DMS79 treated with DMSO at 0.1 percent for 48 hours (cell line): Measurements from ENCODE around the gene PCAT7.
"Not testable (repeated sequence)": the region's sequence is repeated elsewhere in the genome, so short reads cannot be mapped to it uniquely, and the experiment has no call there.

Experiments used
- DNase-seq: peaks from one replicate; lab custom pipeline; 2025; lab: John Stamatoyannopoulos, UW

Gene PCAT7

DNA sequence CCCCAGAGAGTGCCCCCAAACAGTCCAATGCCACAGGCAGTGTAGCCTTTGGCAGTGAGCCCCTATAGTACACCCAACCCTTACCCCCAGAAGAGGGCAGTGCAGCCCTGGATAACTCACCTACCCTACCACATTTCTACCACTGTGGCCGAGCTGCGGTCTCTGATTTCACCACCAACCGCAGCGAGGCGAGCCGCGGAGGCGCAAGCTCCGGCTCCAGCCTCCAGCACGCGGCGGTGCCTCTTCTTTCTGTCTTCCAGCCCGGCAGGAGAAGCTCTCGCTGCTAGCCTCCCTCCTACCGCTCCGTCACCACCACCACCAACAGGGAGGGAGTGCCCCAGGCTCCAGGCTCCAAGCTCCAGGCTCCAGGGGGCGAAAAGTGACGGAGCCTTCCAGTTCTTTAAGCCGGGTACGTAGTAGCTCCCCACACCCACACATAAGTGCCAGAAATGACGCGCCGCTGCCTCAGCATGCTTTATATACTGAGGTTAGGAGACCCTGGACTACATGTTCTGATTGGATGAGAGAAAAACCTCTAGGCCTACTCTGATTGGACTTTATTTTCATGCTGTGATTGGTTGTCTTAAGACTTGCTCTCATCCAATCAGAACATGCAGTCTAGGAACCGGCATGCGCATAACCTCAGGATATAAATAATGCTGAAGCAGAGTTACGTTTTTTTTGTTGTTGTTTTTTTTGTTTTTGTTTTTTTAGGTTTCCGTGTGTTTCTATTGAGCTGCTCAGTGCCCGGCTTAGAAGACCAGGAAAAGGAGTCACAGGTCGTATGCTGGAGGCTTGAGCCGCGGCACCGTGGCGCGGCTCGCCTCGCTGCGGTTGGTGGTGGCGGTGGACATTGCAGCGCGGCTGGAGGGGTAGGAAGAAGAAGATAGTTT is at the start of gene PCAT7:
TSS of gene PCAT7 (plus strand) at position 645 of the 893 bp plus-strand sequence.
- DNase-seq: no peak

DNA sequence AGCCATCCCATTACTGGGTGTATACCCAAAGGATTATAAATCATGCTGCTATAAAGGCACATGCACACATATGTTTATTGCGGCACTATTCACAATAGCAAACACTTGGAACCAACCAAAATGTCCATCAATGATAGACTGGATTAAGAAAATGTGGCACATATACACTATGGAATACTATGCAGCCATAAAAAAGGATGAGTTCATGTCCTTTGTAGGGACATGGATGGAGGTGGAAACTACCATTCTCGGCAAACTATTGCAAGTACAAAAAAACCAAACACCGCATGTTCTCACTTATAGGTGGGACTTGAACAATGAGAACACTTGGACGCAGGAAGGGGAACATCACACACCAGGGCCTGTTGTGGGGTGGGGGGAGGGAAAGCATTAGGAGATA is 48.5 kb upstream of the PCAT7 start:
- not testable (repeated sequence) for DNase-seq

DNA sequence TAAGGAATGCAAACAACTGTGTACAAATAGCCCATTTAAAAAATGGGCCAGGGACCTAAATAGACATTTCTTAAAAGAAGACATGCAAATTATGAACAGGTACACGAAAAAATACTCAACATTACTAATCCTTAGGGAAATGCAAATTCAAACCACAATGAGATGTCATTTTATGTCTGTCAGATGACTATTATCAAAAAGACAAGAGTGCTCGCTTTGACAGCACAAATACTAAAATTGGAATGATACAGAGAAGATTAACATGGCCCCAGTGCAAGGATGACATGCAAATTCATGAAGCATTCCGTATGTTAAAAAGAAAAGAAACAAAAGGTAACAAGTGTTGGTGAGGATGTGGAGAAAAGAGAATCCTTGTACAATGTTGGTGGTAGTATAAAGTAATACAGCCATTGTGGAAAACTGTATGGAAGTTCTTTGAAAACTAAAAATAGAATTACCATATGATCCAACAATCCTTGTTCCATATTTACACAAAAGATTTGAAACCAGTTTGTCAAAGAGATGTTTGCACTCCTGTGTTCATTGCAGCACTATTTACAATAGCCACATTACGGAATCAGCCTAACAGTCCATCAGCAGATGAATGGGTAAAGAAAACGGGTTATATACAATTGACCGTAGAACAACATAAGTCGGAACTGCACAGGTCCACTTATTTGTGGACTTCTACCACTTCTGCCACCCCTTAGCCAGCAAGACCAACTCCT is 47.2 kb upstream of the PCAT7 start:
- DNase-seq: no peak

DNA sequence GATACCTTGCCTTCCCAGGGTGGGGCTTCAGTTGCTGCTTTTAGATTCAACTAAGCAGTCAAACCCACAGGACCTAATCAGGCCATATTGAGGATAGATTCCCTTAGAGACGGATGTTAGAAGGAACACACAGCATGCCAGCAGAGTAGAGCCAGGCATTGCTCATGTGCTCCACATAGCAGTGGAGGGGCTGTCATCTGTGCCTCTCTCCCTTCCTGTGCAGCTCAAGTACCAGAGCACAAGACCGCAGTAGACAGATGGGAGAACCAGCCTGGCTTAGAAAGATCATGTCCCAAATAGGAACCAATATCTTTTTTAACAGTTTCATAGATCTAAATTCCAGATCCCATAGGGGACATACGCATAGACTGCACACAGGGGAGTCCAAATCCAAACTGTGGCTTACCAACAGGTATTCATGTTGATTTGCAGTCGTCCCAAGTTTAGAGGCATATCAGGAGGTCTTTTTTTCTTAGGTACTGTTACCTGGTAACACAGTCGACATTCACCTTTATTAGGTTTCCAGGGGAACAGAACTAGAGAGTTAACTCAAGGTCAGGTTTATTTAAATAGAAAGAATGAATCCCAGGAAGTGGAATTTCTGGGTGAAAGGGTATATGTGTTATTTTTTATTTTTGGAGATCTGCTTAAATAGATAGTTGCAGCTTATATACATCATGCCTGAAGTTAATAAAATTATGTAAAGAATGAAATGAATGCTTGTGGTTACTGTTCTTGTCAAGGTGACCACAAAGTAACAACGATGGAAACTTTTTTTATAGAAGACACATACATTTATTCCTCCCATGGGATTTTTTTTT is 43.5 kb upstream of the PCAT7 start:
- DNase-seq: no peak

DNA sequence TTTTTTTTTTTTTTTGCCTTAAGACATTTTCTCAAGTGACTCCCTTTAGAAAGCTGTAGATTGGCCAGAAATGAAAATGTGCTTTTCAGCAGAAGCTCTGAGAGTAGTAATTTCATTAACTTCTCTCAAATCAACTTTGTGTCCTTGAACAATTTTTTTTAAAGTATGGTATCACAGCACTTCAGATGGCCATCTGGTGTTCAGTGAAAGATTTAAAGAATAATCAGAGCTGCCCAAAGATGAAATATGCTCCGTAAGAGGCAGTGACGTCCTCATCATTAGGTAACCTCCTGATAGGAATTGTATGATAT is 43.0 kb upstream of the PCAT7 start:
- no peak for DNase-seq

DNA sequence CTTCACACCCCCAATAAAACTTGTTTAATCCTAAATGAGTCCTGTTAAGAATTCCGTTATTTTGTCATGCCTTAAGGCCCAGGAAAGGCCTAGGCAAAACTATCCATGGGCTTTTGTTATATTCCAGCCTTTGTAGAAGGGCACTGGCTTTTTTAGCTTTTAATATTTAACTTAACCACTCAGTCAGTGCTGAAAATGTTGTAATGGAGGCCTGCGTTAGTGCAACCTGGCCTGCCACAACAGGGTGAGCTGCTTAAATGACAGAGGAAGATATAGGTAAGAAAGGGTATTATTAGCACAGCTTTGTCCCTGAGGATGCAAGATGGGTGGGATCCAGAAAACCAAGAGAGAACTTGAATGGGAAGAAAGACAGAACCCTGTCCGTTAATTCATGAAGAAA is 40.2 kb upstream of the PCAT7 start:
- DNase-seq: no peak

DNA sequence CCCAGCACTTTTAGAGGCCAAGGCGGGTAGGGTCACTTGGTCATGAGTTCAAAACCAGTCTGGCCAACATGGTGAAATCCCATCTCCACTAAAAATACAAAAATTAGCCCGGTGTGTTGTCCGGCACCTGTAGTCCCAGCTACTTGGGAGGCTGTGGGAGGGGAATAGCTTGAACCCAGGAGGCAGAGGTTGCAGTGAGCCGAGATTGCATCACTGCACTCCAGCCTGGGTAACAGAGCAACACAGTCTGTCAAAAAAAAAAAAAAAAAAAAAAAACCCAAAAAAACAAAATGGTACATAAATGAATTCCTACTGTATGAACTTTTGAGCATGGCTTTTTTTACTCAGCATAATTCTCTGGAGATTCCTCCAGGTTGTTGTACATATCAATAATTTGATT is 37.6 kb upstream of the PCAT7 start:
- DNase-seq: no peak

DNA sequence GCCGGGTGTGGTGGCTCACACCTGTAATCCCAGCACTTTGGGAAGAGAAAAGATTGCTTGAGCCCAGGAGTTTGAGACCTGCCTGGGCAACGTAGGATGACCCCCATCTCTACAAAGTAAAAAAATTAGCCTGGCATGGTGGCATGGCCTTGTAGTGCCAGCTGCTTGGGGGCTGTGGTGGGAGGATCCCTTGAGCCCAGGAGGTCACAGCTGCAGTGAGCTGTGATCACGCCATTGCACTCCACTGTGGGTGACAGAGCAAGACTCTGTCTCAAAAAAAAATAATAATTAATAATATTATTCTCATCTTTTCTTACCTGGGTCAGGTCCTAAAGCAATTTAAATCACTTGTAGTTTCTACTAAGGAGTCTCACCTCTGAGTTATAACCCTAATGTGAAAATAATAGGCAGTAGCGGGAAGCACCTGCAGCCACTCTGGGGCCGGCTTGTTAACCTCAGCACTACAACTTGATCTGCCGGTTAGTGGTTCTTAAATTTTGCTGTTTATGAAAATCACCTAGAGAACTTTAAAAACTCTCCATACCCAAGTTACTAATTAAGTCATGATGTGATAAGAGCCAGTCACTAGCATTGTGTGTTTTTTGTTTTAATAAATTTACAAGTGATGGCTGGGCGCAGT is 29.4 kb upstream of the PCAT7 start:
- DNase-seq: no peak

DNA sequence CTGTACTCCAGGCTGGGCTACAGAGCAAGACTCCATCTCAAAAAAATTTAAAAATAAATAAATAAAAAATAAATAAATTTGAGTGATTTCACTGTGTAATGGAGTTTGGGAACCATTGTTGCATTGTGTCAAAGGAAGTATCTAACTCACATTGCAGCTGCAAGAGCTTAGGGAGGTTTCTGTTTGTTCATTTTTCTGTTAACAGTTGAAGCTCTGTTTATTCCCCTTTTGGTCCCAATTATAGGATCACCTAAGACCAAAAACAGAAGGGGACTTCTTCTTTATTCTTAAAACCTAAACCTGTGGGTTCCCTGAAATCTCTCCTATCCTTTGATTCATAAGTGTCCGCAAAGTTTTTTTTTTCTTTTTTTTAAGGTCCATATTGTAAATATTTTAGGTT is 28.6 kb upstream of the PCAT7 start:
- no peak for DNase-seq

DNA sequence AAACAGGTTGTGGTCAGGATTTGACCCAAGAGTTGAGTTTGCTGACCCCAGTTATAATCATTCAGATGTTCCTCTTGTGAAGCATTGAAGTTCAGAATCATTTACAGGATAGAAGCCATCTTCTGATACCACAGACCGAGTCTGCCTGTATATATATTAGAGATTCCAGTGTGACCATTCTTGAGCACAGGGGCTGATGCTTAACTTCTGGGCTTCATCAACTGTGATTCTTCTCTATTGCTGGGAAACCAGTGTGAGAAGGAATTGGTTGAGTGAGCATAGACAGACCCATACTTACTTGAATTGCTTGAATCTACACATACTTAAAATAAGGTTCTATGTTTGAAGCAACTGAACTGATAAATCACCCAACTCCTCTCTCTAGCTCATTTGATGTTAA is 27.9 kb upstream of the PCAT7 start:
- DNase-seq: no peak

DNA sequence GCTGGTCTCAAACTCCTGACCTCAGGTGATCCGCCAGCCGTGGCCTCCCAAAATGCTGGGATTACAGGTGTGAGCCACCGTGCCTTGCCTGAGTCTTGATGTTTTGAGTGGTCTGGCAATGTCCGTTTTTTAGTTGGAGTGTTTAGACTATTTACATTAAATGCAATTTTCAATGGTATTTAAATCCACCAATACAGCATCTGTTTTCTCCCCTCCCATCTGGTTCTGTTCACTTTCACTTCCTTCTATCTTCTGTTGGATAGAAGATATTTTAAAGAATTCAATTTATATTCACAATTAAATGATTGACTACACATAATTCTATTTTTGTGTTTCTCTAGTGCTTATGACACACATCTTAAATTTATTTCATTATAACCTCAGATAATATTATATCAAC is 26.0 kb upstream of the PCAT7 start:
- DNase-seq: no peak

DNA sequence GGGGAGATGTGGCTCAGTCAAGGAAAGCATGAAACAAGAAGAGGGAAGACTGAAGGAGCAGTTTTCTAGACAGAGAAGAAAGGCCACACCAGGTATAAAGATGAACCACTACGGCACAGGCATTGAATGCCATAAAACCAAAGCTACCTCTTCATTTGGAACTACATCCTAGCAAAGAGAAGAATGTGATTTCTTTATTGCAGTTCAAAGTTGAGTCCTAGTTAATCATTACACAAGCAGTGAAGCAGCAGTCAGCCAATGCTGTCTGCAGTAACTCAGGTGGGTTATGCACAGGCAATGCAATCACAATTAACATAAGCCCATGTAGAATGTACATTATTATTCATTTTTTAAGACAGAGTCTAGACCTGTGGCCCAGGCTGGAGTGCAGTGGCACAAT is 21.7 kb upstream of the PCAT7 start:
- DNase-seq: no peak

DNA sequence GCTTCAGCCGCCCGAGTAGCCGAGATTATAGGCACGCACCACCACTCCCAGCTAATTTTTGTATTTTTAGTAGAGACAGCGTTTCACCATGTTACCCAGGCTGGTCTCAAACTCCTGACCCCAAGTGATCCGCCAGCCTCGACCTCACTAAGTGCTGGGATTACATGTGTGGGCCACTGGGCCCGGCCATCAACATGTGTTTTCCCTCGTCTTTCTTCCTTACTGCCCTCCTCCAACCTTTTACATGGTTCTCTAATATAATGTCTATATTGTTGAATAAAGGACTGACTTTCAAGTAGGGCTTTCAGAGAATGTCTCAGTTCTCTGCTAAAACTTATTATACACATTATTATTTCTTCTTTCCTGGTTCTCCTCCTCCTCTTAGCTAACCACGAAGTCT is 21.3 kb upstream of the PCAT7 start:
- DNase-seq: no peak

DNA sequence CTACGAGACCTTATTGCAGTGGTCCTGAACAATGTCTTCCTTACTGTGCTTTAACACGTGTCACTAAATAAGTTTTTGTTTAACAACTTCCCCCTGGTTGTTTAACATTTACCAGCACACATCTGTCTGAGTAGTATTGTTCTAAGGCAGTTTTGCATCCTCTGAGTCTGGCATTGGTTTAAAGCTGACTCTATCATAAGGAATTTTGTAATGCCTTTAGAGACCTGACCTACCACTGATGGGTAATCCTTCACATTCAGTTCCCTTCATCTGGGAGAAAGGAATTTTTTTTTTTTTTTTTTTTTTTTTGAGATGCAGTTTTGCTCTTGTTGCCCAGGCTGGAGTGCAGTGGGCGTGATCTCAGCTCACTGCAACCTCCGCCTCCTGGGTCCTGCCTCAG is 20.0 kb upstream of the PCAT7 start:
- DNase-seq: no peak

DNA sequence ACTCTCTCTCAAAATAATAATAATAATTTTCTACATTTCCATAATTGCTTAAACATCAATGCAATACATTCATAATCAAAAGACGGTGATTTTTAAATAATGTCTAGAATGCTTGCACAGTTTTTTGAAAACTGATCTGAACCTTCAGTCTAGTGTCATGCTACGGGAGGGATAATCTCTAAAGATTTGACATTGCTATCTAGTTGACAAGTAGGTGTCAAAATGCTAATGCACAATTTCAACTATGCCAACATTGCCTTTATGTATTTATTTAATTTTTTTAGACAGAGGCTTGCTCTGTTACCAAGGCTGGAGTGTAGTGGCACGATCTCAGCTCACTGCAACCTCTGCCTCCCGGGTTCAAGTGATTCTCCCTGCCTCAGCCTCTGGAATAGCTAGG is 16.0 kb upstream of the PCAT7 start:
- DNase-seq: no peak

DNA sequence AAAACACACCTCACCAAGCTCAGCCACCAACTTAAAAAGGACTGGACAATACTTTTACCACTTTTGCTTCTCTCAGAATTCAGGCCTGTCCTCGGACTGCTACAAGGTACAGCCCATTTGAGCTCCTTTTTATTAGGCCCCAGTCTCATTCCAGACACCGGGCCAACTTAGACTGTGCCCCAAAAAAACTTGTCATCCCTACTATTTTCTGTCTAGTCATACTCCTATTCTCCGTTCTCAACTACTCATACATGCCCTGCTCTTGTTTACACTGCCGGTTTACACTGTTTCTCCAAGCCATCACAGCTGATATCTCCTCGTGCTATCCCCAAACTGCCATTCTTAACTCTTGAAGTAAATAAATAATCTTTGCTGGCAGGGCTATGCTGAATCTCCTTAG is 10.5 kb upstream of the PCAT7 start:
- not testable (repeated sequence) for DNase-seq

DNA sequence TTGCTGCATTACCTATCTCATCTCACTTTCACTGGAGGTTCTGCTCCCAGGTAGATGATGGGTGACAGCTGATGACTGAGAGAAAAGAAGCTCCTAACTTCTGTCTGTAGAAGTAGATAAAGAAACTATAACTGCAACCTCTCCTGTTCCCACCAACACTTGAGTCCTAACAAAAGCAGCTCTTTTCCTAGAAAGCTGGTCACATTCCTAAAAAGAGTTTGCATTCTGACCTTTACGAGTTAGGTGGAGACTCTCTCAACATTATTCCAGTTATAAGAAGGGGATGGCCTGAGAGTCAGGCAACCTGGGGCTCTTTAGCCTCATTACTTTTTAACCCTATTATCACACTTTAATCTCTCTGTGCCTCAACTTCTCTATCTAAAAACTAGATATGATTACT is 8.9 kb upstream of the PCAT7 start:
- no peak for DNase-seq

DNA sequence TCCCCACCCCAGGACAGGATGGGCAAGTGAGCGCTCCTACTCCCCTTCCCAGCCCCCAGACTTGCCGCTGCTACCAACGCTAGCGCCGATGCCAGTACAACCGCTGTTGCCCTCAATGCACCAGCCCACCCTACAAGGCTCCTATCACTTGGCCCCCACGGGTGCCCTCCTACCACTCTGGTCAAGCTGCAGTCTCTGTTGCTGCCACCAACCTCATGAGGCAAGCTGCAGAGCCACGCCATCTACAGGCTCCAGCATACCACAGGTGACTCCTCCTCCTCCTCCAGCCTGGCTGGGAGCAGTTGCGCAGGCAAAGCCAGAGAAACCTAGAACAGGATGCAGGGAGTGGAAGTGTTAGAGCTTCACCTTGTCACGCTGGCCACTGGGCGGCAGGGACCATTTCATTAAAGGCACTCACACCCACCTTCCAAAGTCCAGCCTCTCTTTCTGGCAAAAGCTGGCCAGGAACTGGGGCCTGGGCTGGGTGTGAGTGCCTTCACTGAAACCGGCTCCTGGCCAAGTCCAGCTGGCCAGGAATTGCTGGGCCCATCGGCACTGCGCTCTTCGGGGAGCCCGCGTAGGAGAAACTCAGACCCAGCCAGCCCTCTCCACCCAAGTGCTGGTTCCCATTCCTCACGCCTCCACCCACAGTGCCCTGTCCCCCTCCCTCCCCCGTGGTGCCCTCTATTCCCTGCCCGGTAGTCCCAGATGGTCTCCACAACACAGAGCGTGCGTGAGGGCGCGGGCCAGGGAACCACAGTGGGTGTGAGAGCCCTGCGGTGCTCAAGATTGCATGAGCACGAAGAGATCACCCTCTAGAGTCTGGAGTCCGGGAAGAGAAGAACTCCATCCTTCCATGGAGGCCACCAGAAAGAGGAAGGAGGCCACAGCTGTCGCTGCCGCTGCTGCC is 1.6 kb upstream of the PCAT7 start:
- no peak for DNase-seq

DNA sequence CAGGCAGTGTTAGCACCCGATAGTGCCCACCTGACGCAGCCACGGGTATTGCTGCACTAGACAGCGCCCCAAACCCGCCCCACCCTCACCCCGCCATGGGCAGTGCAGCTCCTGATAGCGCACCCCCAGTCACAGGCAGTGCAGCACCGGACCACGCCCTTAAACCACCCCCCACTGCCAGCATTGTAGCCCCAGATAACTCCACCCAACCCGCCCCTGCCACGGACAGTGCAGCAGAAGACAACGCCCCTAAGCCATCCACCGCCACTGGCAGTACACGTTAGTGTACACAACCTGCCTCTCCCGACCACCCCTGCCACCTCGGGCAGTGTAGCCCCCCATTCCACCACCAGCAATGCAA is 825 bp upstream of the PCAT7 start:
- DNase-seq: no peak

DNA sequence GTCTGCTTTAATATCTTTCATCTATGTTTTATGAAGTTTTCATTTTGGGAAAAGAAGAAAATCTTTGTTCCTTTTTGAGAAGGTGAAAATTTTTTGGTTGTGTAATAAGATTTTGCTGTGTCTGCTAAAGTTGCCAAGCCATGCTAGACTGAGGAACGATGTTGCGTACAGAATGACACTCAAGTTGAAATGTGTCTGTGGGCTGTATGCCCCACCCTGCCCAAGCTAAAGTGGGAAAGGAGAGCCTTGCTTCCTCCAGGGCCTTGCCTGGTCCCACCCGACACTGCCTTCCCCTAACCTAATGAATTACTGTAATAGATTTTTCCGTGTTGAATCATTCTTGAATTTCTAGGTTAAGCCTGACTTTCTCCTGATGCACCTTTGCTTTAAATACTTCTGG is 2.5 kb downstream of the PCAT7 start:
- DNase-seq: no peak

DNA sequence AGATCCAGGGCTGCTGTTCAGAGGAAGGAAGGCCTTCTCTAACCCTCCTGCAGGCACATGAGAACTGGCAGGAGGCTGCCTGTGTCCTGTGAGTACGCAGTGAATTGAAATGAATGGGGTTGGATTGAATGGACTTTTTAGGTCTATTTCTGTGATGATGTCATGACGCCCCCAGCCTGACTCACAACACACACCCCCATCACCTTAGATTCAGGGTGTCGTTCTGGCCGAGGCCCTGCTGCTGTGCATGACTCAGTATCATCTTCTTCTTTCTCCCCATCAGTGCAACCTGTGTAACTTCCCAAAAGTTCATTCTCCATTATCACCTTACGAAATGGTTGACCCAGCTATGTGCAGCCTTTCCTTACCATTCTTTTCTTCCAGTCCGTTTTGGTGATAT is 5.4 kb downstream of the PCAT7 start:
- no peak for DNase-seq
